ENCODE measurements around the gene FBLN1.
"Not testable (repeated sequence)": the region's sequence is repeated elsewhere in the genome, so short reads cannot be mapped to it uniquely, and the experiment has no call there.

FBLN1 gene

GRCh38 chr22:45477366-45478107, 25.1 kb upstream of the FBLN1 start:
- FAIRE-seq: no peak
- DNase-seq (ENCODE audit: low spot score): no peak

- FAIRE-seq: no peak
- DNase-seq (ENCODE audit: low spot score): no peak
Measured at GRCh38 chr22:45478108-45478771, 24.4 kb upstream of the FBLN1 start.

GRCh38 chr22:45480717-45481116, 22.0 kb upstream of the FBLN1 start:
- FAIRE-seq (no peak), DNase-seq (ENCODE audit: low spot score) (no peak)

GRCh38 chr22:45481661-45482060, 21.0 kb upstream of the FBLN1 start:
- no peak for FAIRE-seq

GRCh38 chr22:45482169-45482568, 20.5 kb upstream of the FBLN1 start:
- no peak for FAIRE-seq
- DNase-seq (ENCODE audit: low spot score): no peak

More at GRCh38 chr22:45481661-45482060, 21.0 kb upstream of the FBLN1 start:
- no peak for DNase-seq (ENCODE audit: low spot score)

GRCh38 chr22:45483319-45483718, 19.4 kb upstream of the FBLN1 start:
- DNase-seq (ENCODE audit: low spot score) (no peak), FAIRE-seq (no peak)

- FAIRE-seq: no peak
- no peak for DNase-seq (ENCODE audit: low spot score)
Measured at GRCh38 chr22:45483918-45484499, 18.7 kb upstream of the FBLN1 start.

- DNase-seq (ENCODE audit: low spot score) (no peak), FAIRE-seq (no peak)
Measured at GRCh38 chr22:45484742-45485141, 17.9 kb upstream of the FBLN1 start.

GRCh38 chr22:45485261-45485660, 17.4 kb upstream of the FBLN1 start:
- DNase-seq (ENCODE audit: low spot score) (no peak), FAIRE-seq (no peak)

- FAIRE-seq (no peak), DNase-seq (ENCODE audit: low spot score) (no peak)
Measured at GRCh38 chr22:45488764-45489370, 13.8 kb upstream of the FBLN1 start.

GRCh38 chr22:45490836-45491235, 11.8 kb upstream of the FBLN1 start:
- no peak for FAIRE-seq

GRCh38 chr22:45491841-45492240, 10.8 kb upstream of the FBLN1 start:
- DNase-seq (ENCODE audit: low spot score) (no peak), FAIRE-seq (no peak)

More at GRCh38 chr22:45490836-45491235, 11.8 kb upstream of the FBLN1 start:
- no peak for DNase-seq (ENCODE audit: low spot score)

- no peak for FAIRE-seq
- DNase-seq (ENCODE audit: low spot score): no peak
Measured at GRCh38 chr22:45493286-45493771, 9.4 kb upstream of the FBLN1 start.

GRCh38 chr22:45494306-45494705, 8.4 kb upstream of the FBLN1 start:
- not testable (repeated sequence) for DNase-seq (ENCODE audit: low spot score); FAIRE-seq

GRCh38 chr22:45495616-45496015, 7.1 kb upstream of the FBLN1 start:
- not testable (repeated sequence) for FAIRE-seq; DNase-seq (ENCODE audit: low spot score)

- FAIRE-seq: no peak
- no peak for DNase-seq (ENCODE audit: low spot score)
Measured at GRCh38 chr22:45496451-45496941, 6.2 kb upstream of the FBLN1 start.

GRCh38 chr22:45497351-45498145, 5.1 kb upstream of the FBLN1 start:
- FAIRE-seq: no peak
- no peak for DNase-seq (ENCODE audit: low spot score)

GRCh38 chr22:45499746-45500145, 2.9 kb upstream of the FBLN1 start:
- FAIRE-seq (no peak), DNase-seq (ENCODE audit: low spot score) (no peak)

GRCh38 chr22:45503050-45503815, 550 bp downstream of the FBLN1 start:
- DNase-seq (ENCODE audit: low spot score) (peak; percentile 51), FAIRE-seq (peak; percentile 9)

- FAIRE-seq (no peak), DNase-seq (ENCODE audit: low spot score) (no peak)
Measured at GRCh38 chr22:45503816-45504372, 1.2 kb downstream of the FBLN1 start.
